ENCODE data around the gene CD151.

GRCh38 chr11:868394-868793, 35.6 kb downstream of the CD151 start:
- TF ChIP-seq CTCF (IDR thresholded peaks at IDR 0.05 in 2 of 3, conservative IDR thresholded peaks at IDR 0.05 in 1 of 3; ENCODE audit: borderline replicate concordance in 1 of 3, insufficient read depth in 1 of 3, low read depth in 2 of 3, low read length in 2 of 3) = no peak
- TF ChIP-seq POLR2A (IDR thresholded peaks at IDR 0.05; ENCODE audit: borderline replicate concordance, extremely low read depth, insufficient read depth, insufficient read length) = no peak
- TF ChIP-seq SRF (IDR thresholded peaks at IDR 0.05; ENCODE audit: low read depth) = no peak
- TF ChIP-seq SIN3A (IDR thresholded peaks at IDR 0.05; ENCODE audit: low read depth) = no peak
- no peak for TF ChIP-seq EZH2 (IDR thresholded peaks at IDR 0.05)
- no peak for TF ChIP-seq EGR1 (IDR thresholded peaks at IDR 0.05; ENCODE audit: low read depth)
- TF ChIP-seq REST (IDR thresholded peaks at IDR 0.05; ENCODE audit: low read depth) = no peak
